Naive thymus-derived CD4-positive, alpha-beta T cell (primary cell): ENCODE measurements around the gene IBA57. TPM values are rescaled to one million over a fixed set of nuclear protein-coding genes. Genes with fewer than 3 reads are reported as not detected.

Experiments
- ATAC-seq: fragments of 150-1000 bp; cut with Tn5 transposase; 2 replicates; pipeline ENCODE4 v1.10.0; 2021; ENCODE audit warnings: mild to moderate bottlenecking, moderate library complexity
- CTCF ChIA-PET: fragments of 350-600 bp; sonication (Branson Sonifier 250); formaldehyde crosslinking; loops from one replicate; lab custom pipeline; 2021; ENCODE audit warnings: antibody characterized with exemption; lab: Charles Lee
- POLR2A ChIA-PET: fragments of 350-600 bp; sonication (Branson Sonifier 250); formaldehyde crosslinking; loops from one replicate; lab custom pipeline; 2021; ENCODE audit warnings: antibody characterized with exemption, inconsistent platforms; lab: Charles Lee
- DNase-seq, 9 donors: peaks; one replicate each; pipeline versions ENCODE4 v3.0.0 to v3.0.0-alpha.2; 2020 to 2022; ENCODE audit warnings: mixed read lengths in 1 of 9
- H3K27ac ChIP-seq: one replicate; pipeline ENCODE4 v1.7.0; 2013; ENCODE audit warnings: mild to moderate bottlenecking, low read depth, low read length, moderate library complexity
- H3K27me3 ChIP-seq, 2 donors: one replicate each; pipeline ENCODE4 v1.7.0; 2013; ENCODE audit warnings: low read length in 2 of 2, mild to moderate bottlenecking in 2 of 2, moderate library complexity in 2 of 2; ENCODE audit not compliant: control insufficient read depth in 2 of 2, insufficient read depth in 2 of 2
- H3K36me3 ChIP-seq, 3 experiments: 1 replicate in 2 of 3; 2 replicates in 1 of 3; pipeline ENCODE4 v1.7.0; 2013; ENCODE audit warnings: low read length in 3 of 3, mild to moderate bottlenecking in 3 of 3, moderate library complexity in 1 of 3; ENCODE audit not compliant: insufficient read depth in 3 of 3, control insufficient read depth in 2 of 3
- H3K4me1 ChIP-seq, 2 donors: one replicate each; pipeline ENCODE4 v1.7.0; 2013; ENCODE audit warnings: low read length in 2 of 2, mild to moderate bottlenecking in 2 of 2, moderate library complexity in 1 of 2; ENCODE audit not compliant: control insufficient read depth in 2 of 2, insufficient read depth in 2 of 2
- H3K4me3 ChIP-seq: 2 replicates; pipeline ENCODE4 v1.7.0; 2013; ENCODE audit warnings: mild to moderate bottlenecking, low read length
- H3K9me3 ChIP-seq, 3 experiments: 1 replicate in 2 of 3; 2 replicates in 1 of 3; pipeline ENCODE4 v1.7.0; 2013; ENCODE audit warnings: low read length in 3 of 3; ENCODE audit not compliant: control insufficient read depth in 2 of 3
- H3K27ac Mint-ChIP-seq, 9 donors: one replicate each; pipeline ENCODE4 v1.8.0; 2020 to 2022; ENCODE audit warnings: mixed read lengths in 9 of 9, mild to moderate bottlenecking in 8 of 9, moderate library complexity in 5 of 9, inconsistent platforms in 2 of 9
- H3K27me3 Mint-ChIP-seq, 5 donors: one replicate each; pipeline ENCODE4 v1.8.0; 2021 to 2022; ENCODE audit warnings: mixed read lengths in 5 of 5, mild to moderate bottlenecking in 1 of 5
- H3K36me3 Mint-ChIP-seq, 5 donors: one replicate each; pipeline ENCODE4 v1.8.0; 2020 to 2022; ENCODE audit warnings: mixed read lengths in 5 of 5, mild to moderate bottlenecking in 3 of 5, inconsistent platforms in 1 of 5
- H3K4me1 Mint-ChIP-seq, 7 donors: one replicate each; pipeline ENCODE4 v1.8.0; 2020 to 2022; ENCODE audit warnings: mixed read lengths in 7 of 7, mild to moderate bottlenecking in 3 of 7, inconsistent platforms in 1 of 7
- H3K4me3 Mint-ChIP-seq, 10 donors: one replicate each; pipeline ENCODE4 v1.8.0; 2020 to 2022; ENCODE audit warnings: mild to moderate bottlenecking in 10 of 10, mixed read lengths in 10 of 10, moderate library complexity in 6 of 10, inconsistent platforms in 2 of 10
- H3K9me3 Mint-ChIP-seq, 11 donors: one replicate each; pipeline ENCODE4 v1.8.0; 2020 to 2022; ENCODE audit warnings: mixed read lengths in 11 of 11, mild to moderate bottlenecking in 4 of 11, inconsistent platforms in 1 of 11, moderate library complexity in 1 of 11
- intact Hi-C, 2 donors: fragments of 100-400 bp; cut with micrococcal nuclease; formaldehyde crosslinking; loops; one replicate each; pipeline ENCODE4 v1.15.1; 2023
- polyA plus RNA-seq, 2 donors: library from polyadenylated mRNA; unstranded; fragments of 300-500 nt; fragmentation: Illumina TruSeq; gene quantifications; one replicate each; pipeline ENCODE4 v1.2.3, GENCODE V29; 2021
- total RNA-seq, 6 experiments: library from RNA in 5 of 6; stranded (reverse) in 5 of 6; gene quantifications; 1 replicate in 5 of 6; 2 replicates in 1 of 6; pipeline ENCODE4 v1.2.3 and lab custom pipeline; 2021 to 2026

Gene IBA57
- total and polyA plus RNA-seq, 7 experiments from 2014 or later: 5.4 to 17.1 (median 10.2) TPM

GRCh38 chr1:228150461-228151179, 15.0 kb upstream of the IBA57 start:
- DNase-seq (peak in 1 of 9 donors; percentile 9), ATAC-seq (peak; percentile 1)
- no peaks in the 10 kb centered on the region for H3K27me3 Mint-ChIP-seq
- H3K4me1 Mint-ChIP-seq: peaks cover 0 to 15% (median 11%) of the 10 kb centered on the region in 7 donors
- peak overlapping the region in 1 of 9 donors; percentile 59 for H3K27ac Mint-ChIP-seq
- ChIA-PET CTCF (no interaction called here), POLR2A (interaction anchor here (0.5 to 1.5 kb wide), 2 partner anchors 11 to 24 kb away, joined by 3 to 4 read pairs; no protein-coding TSS in a partner anchor)
- no peaks in the 10 kb centered on the region for H3K36me3 Mint-ChIP-seq
- Histone ChIP-seq H3K4me3 (no peak overlapping the region), H3K36me3 (peaks cover 0 to 45% (median 8%) of the 10 kb centered on the region in 3 experiments), H3K27me3 (no peaks in the 10 kb centered on the region), H3K4me1 (no peaks in the 10 kb centered on the region), H3K27ac (no peak overlapping the region), H3K9me3 (no peaks in the 10 kb centered on the region)
- H3K4me3 Mint-ChIP-seq: no peak overlapping the region
- intact Hi-C loops: no loop called here
- peaks cover 0 to 1% (median 0%) of the 10 kb centered on the region in 11 donors for H3K9me3 Mint-ChIP-seq

GRCh38 chr1:228151180-228151925, 14.3 kb upstream of the IBA57 start:
- Mint-ChIP-seq H3K27me3 (no peaks in the 10 kb centered on the region), H3K9me3 (peaks cover 0 to 1% (median 0%) of the 10 kb centered on the region in 11 donors), H3K36me3 (no peaks in the 10 kb centered on the region), H3K27ac (peak overlapping the region in 6 of 9 donors; percentile 26 to 81 (median 62)), H3K4me1 (peaks cover 0 to 19% (median 12%) of the 10 kb centered on the region in 7 donors), H3K4me3 (no peak overlapping the region)
- Histone ChIP-seq H3K27me3 (no peaks in the 10 kb centered on the region), H3K4me3 (no peak overlapping the region), H3K4me1 (no peaks in the 10 kb centered on the region), H3K36me3 (peaks cover 0 to 38% (median 8%) of the 10 kb centered on the region in 3 experiments), H3K9me3 (no peaks in the 10 kb centered on the region), H3K27ac (no peak overlapping the region)
- ChIA-PET POLR2A (interaction anchor here (0.5 kb wide), 1 partner anchor 24 kb away, joined by 3 read pairs; no protein-coding TSS in a partner anchor), CTCF (interaction anchor here (0.8 to 1.1 kb wide), 2 partner anchors 15 to 41 kb away, joined by 3 read pairs; no protein-coding TSS in a partner anchor)
- intact Hi-C loops: no loop called here
- ATAC-seq (peak; percentile 12), DNase-seq (peak in 1 of 9 donors; percentile 7)

GRCh38 chr1:228152097-228152917, 13.3 kb upstream of the IBA57 start:
- H3K27me3 Mint-ChIP-seq: no peaks in the 10 kb centered on the region
- CTCF ChIA-PET: interaction anchor here (0.8 to 1.3 kb wide), 3 partner anchors 10 to 42 kb away, joined by 3 to 5 read pairs (median 3); no protein-coding TSS in a partner anchor

GRCh38 chr1:228152918-228153258, 12.7 kb upstream of the IBA57 start:
- POLR2A ChIA-PET: interaction anchor here (0.7 to 1.1 kb wide), 2 partner anchors 9 to 13 kb away, joined by 3 read pairs; no protein-coding TSS in a partner anchor

More at GRCh38 chr1:228152097-228152917, 13.3 kb upstream of the IBA57 start:
- Histone ChIP-seq H3K4me1 (peaks cover 0 to 7% of the 10 kb centered on the region in 2 donors), H3K9me3 (no peaks in the 10 kb centered on the region), H3K27ac (no peak overlapping the region), H3K4me3 (no peak overlapping the region), H3K36me3 (peaks cover 0 to 29% (median 7%) of the 10 kb centered on the region in 3 experiments), H3K27me3 (no peaks in the 10 kb centered on the region)
- peaks cover 0 to 20% (median 12%) of the 10 kb centered on the region in 7 donors for H3K4me1 Mint-ChIP-seq
- H3K9me3 Mint-ChIP-seq: peaks cover 0 to 1% (median 0%) of the 10 kb centered on the region in 11 donors
- no peaks in the 10 kb centered on the region for H3K36me3 Mint-ChIP-seq
- H3K4me3 Mint-ChIP-seq: no peak overlapping the region
- ATAC-seq: no peak
- POLR2A ChIA-PET: interaction anchor here (0.7 kb wide), 1 partner anchor 14 kb away, joined by 3 read pairs; no protein-coding TSS in a partner anchor
- DNase-seq: peak in 1 of 9 donors; percentile 10
- peak overlapping the region in 3 of 9 donors; percentile 36 to 87 (median 66) for H3K27ac Mint-ChIP-seq
- intact Hi-C loops: no loop called here

GRCh38 chr1:228154021-228154669, 11.5 kb upstream of the IBA57 start:
- peaks cover 0 to 7% of the 10 kb centered on the region in 2 donors for H3K4me1 ChIP-seq
- H3K27me3 ChIP-seq: no peaks in the 10 kb centered on the region
- H3K27me3 Mint-ChIP-seq: no peaks in the 10 kb centered on the region
- peak overlapping the region in 6 of 9 donors; percentile 24 to 89 (median 74) for H3K27ac Mint-ChIP-seq
- DNase-seq (peak in 1 of 9 donors; percentile 3), ATAC-seq (no peak)
- peaks cover 0 to 20% (median 12%) of the 10 kb centered on the region in 7 donors for H3K4me1 Mint-ChIP-seq
- no peaks in the 10 kb centered on the region for H3K36me3 Mint-ChIP-seq
- no peaks in the 10 kb centered on the region for H3K9me3 ChIP-seq
- CTCF ChIA-PET: interaction anchor here (1.4 kb wide), 1 partner anchor 14 kb away, joined by 3 read pairs; no protein-coding TSS in a partner anchor
- peaks cover 0 to 1% (median 0%) of the 10 kb centered on the region in 11 donors for H3K9me3 Mint-ChIP-seq
- peak overlapping the region; percentile 27 for H3K27ac ChIP-seq
- no peak overlapping the region for H3K4me3 ChIP-seq
- H3K4me3 Mint-ChIP-seq: peak overlapping the region in 1 of 10 donors; percentile 12
- intact Hi-C loops: no loop called here
- POLR2A ChIA-PET: interaction anchor here (1.1 kb wide), 1 partner anchor 11 kb away, joined by 3 read pairs; no protein-coding TSS in a partner anchor
- peaks cover 0 to 10% (median 0%) of the 10 kb centered on the region in 3 experiments for H3K36me3 ChIP-seq

More at GRCh38 chr1:228152918-228153258, 12.7 kb upstream of the IBA57 start:
- H3K27me3 ChIP-seq: no peaks in the 10 kb centered on the region
- DNase-seq (peak in 1 of 9 donors; percentile 1), ATAC-seq (no peak)
- intact Hi-C loops: no loop called here
- CTCF ChIA-PET: interaction anchor here (1.3 kb wide), 1 partner anchor 9 kb away, joined by 5 read pairs; no protein-coding TSS in a partner anchor
- peaks cover 0 to 23% (median 2%) of the 10 kb centered on the region in 3 experiments for H3K36me3 ChIP-seq
- H3K27ac ChIP-seq: no peak overlapping the region
- H3K9me3 ChIP-seq: no peaks in the 10 kb centered on the region
- peak overlapping the region in 4 of 9 donors; percentile 17 to 87 (median 51) for H3K27ac Mint-ChIP-seq
- H3K36me3 Mint-ChIP-seq: no peaks in the 10 kb centered on the region
- H3K4me3 ChIP-seq: no peak overlapping the region
- no peak overlapping the region for H3K4me3 Mint-ChIP-seq
- peaks cover 0 to 1% (median 0%) of the 10 kb centered on the region in 11 donors for H3K9me3 Mint-ChIP-seq
- no peaks in the 10 kb centered on the region for H3K27me3 Mint-ChIP-seq
- peaks cover 0 to 7% of the 10 kb centered on the region in 2 donors for H3K4me1 ChIP-seq
- H3K4me1 Mint-ChIP-seq: peaks cover 0 to 20% (median 12%) of the 10 kb centered on the region in 7 donors
